GM12872 (cell line): ENCODE data around the gene TMEM212.
A peak's percentile ranks its signal among the peaks of the same experiment; 100 is the strongest.

Experiments
- TF ChIP-seq, protein P1 (sequence below): IDR thresholded peaks from 3 replicates; pipeline ENCODE4 v1.5.1; 2011; ENCODE audit warnings: low read depth, mild to moderate bottlenecking, low read length, moderate library complexity; ENCODE audit not compliant: insufficient read depth

Gene TMEM212

DNA sequence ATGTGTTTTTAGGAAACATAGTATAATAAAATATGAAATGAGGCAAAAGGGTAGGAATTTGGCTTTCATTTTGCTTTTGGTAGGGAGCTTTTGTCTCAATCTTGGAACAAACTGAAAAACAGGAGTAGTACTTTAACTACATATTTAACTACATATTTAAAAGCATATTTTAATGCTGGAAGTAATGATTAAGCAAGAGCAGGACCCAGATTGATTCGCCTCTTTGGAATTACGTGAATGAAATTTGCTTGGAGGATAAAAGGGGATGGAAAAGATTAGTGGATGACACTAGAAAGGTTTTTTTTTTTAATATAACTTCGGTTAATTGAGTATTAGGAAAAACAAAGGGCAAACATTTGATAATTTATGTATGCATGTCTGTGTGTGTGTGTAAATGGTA is 11.2 kb upstream of the TMEM212 start:
- TF ChIP-seq, protein P1, sequence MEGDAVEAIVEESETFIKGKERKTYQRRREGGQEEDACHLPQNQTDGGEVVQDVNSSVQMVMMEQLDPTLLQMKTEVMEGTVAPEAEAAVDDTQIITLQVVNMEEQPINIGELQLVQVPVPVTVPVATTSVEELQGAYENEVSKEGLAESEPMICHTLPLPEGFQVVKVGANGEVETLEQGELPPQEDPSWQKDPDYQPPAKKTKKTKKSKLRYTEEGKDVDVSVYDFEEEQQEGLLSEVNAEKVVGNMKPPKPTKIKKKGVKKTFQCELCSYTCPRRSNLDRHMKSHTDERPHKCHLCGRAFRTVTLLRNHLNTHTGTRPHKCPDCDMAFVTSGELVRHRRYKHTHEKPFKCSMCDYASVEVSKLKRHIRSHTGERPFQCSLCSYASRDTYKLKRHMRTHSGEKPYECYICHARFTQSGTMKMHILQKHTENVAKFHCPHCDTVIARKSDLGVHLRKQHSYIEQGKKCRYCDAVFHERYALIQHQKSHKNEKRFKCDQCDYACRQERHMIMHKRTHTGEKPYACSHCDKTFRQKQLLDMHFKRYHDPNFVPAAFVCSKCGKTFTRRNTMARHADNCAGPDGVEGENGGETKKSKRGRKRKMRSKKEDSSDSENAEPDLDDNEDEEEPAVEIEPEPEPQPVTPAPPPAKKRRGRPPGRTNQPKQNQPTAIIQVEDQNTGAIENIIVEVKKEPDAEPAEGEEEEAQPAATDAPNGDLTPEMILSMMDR, result no peak

DNA sequence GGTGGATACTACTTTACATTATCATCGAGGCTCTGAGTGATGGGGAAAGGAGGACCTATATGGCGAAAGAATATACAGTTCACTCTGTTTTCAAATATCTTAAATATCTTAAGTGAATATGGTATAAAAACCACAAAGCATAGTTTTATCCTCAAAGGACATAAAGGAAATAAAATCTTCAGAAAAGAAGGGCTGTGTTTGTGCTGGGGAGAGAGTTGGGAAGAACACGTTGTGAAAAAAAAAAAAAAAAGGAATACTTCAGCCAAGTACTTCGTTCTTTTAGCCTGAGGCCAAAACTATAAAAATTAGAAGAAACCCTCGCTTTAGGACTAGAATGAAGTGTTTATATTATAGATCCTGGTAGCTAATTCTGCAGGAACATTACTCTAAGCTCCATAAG is 10.2 kb upstream of the TMEM212 start:
- TF ChIP-seq, protein P1, result no peak

DNA sequence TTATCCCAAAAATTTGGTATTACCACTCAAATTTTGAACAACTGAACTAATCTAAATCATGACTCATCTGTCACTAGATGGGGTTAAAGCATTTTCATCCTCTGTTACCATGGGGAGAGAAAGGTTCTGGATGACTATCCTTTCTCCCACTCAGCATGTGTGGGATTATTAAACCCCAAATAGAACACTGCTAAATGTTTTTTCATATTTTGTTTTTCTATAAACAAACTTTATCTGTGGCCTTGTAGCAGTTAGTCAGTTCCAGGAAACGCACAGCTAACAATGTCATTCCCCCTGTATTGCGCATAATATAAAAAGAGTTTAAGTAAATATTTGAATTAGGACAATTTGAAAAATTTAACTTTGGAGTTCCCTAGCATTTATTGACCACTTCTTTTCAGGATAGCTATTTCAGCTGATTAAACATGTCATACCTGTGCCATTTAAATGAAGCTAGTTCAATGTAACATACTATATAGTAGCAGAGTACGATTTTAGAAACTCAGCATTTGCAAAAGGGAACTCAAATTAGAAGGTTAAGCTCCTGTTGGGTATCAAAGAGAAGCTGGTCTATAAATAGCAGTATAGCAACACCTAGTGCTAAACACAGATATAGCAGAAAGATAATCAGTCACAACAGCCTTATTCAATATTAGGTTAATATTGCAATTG is 9.2 kb upstream of the TMEM212 start:
- TF ChIP-seq, protein P1, result peak; percentile 65

DNA sequence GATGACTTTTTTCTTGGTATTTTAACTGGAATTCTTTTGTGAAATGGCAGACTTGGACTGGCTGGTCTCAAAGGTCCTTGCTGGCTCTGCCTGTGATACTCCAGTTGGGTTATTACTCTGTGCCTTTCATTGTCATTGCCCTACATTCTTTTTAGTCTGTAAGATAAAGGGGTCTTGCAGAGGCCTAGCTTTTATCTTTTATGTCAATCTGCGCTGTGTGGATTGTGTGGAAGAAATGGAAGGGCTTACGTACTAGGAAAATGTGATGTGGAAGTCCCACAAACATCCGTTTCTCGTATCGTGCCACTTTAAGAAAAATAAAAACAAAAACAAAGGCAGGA is 8.7 kb upstream of the TMEM212 start:
- TF ChIP-seq, protein P1, result no peak

DNA sequence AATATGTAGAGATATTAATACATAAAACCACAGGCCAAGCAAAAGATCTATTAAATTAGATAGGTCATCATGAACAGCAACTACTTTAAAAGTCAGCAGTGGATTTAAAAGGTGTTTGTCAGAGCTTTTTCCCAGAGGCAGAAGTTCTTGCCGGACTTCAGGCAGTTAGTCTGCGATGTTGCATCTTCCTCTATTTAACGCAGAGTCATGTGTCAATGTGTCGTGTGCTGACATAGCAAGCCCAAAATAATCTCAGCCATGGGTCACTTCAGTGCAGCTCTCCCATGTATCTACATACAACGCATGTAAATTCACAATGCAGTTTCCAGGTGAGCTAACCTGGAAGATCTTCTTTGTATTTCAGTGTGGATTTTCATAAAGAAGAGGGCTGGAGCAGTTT is 8.0 kb upstream of the TMEM212 start:
- TF ChIP-seq, protein P1, result no peak

DNA sequence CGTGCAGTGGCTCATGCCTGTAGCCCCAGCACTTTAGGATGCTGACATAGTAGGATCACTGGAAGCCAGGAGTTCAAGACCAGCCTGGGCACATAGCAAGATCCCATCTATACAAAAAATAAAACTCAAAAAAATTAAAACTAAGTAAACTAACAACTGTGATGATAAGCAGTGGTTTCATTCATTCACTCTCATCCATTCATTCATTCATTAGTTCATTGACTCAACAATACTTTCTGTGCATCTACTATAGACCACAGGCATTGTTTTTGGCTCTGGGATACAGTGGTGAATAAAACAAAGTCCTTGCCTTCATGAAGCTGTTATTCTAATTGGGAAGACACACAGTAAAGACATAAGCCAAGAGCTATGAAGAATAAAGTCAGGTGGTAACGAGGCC is 7.5 kb upstream of the TMEM212 start:
- TF ChIP-seq, protein P1, result no peak

DNA sequence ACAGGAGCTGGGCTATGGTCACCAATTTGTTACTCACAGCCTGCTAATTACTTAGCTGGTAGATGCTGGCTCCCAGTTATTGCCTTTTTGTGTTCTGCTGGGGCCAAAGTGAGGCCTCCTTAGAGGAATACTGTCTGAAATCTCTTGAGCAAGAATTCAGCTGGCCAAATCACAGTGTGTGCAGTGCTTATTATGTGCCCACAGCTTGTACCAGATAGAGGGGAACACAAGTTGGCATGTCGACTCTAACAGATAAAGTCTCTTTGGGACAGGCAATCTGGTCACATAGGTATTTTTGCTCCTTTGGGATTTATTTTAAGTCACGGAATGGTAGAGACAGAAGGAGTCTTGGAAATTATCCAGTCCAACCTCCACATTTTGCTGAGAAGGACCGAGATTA is 6.3 kb upstream of the TMEM212 start:
- TF ChIP-seq, protein P1, result no peak
